Endothelial cell of umbilical vein (primary cell): ENCODE results near the gene ATRIP. TPM values are rescaled to one million over a fixed set of nuclear protein-coding genes. Genes with fewer than 3 reads are reported as not detected.

ENCODE experiments used
- BruUV-seq: library from RNA; stranded (reverse); fragments of 400-500 nt; replicated peaks from 2 replicates; lab custom pipeline; 2021; lab: Mats Ljungman, UMichigan
- CTCF ChIA-PET: fragments of 300-600, 350-600 bp; sonication (Branson Sonifier 250); formaldehyde crosslinking; loops from one replicate; lab custom pipeline; 2021; ENCODE audit warnings: antibody characterized with exemption, inconsistent platforms; lab: Charles Lee
- POLR2A ChIA-PET: fragments of 300-600, 350-600 bp; sonication (Branson Sonifier 250); formaldehyde crosslinking; loops from one replicate; lab custom pipeline; 2021; ENCODE audit warnings: antibody characterized with exemption, inconsistent platforms; lab: Charles Lee
- DNase-seq: peaks from one replicate; pipeline ENCODE4 v3.0.0-alpha.2; 2011; ENCODE audit warnings: low read depth, low spot score
- FAIRE-seq: peaks from 2 replicates; lab custom pipeline; 2011; peaks lifted over from hg19 to GRCh38; lab: Jason Lieb, UNC
- H2AFZ ChIP-seq: 2 replicates; pipeline ENCODE4 v1.6.0; 2012; ENCODE audit warnings: low read depth, low read length, control low read depth, inconsistent platforms
- H3K27ac ChIP-seq: 2 replicates; pipeline ENCODE4 v1.5.1; 2011; ENCODE audit warnings: low read depth, mild to moderate bottlenecking, control low read depth, low read length, moderate library complexity; ENCODE audit not compliant: insufficient read depth
- H3K27me3 ChIP-seq, 2 experiments: 2 replicates each; pipeline versions ENCODE4 v1.6.0 to v1.6.1; 2011; ENCODE audit warnings: low read length in 2 of 2, mixed read lengths in 1 of 2; ENCODE audit not compliant: control insufficient read depth in 2 of 2, insufficient read depth in 2 of 2
- H3K36me3 ChIP-seq, 2 experiments: 2 replicates in 1 of 2; 3 replicates in 1 of 2; pipeline ENCODE4 v1.5.1; 2011; ENCODE audit warnings: low read length in 2 of 2, mild to moderate bottlenecking in 1 of 2, moderate library complexity in 1 of 2; ENCODE audit not compliant: control insufficient read depth in 2 of 2, insufficient read depth in 2 of 2; ENCODE audit errors: extremely low read depth in 1 of 2
- H3K4me1 ChIP-seq: 3 replicates; pipeline ENCODE4 v1.5.1; 2011; ENCODE audit warnings: mild to moderate bottlenecking, low read length; ENCODE audit not compliant: control insufficient read depth, insufficient read depth; ENCODE audit errors: extremely low read depth
- H3K4me2 ChIP-seq: 2 replicates; pipeline ENCODE4 v1.6.1; 2011; ENCODE audit warnings: low read length, control low read depth, mixed read lengths; ENCODE audit not compliant: insufficient read depth
- H3K4me3 ChIP-seq, 3 experiments: fragments of 200-600 bp in 1 of 3; sonication (generic), shearing (Covaris generic) in 1 of 3; replicated peaks in 1 of 3; 2 replicates each; pipeline ENCODE4 v1.5.1; 2011 to 2016; ENCODE audit warnings: control low read depth in 3 of 3, low read length in 3 of 3, mild to moderate bottlenecking in 2 of 3, inconsistent platforms in 1 of 3, low read depth in 1 of 3, moderate library complexity in 1 of 3; ENCODE audit not compliant: insufficient read depth in 1 of 3
- H3K79me2 ChIP-seq: 2 replicates; pipeline ENCODE4 v1.6.0; 2012; ENCODE audit warnings: low read length, inconsistent platforms; ENCODE audit not compliant: control insufficient read depth, insufficient read depth
- H3K9ac ChIP-seq: replicated peaks from 2 replicates; pipeline ENCODE3; 2011; ENCODE audit warnings: low read length, control low read depth; ENCODE audit not compliant: insufficient read depth; ENCODE audit errors: extremely low read depth
- H3K9me1 ChIP-seq: replicated peaks from 3 replicates; pipeline ENCODE4 v1.6.0; 2011; ENCODE audit warnings: mild to moderate bottlenecking, low read length; ENCODE audit not compliant: control insufficient read depth, insufficient read depth; ENCODE audit errors: extremely low read depth
- H3K9me3 ChIP-seq: replicated peaks from 2 replicates; pipeline ENCODE4 v1.5.1; 2012; ENCODE audit warnings: low read length, inconsistent platforms; ENCODE audit not compliant: control insufficient read depth, insufficient read depth
- H4K20me1 ChIP-seq: replicated peaks from 2 replicates; pipeline ENCODE3; 2011; ENCODE audit warnings: mild to moderate bottlenecking, low read length; ENCODE audit not compliant: control insufficient read depth, insufficient read depth; ENCODE audit errors: extremely low read depth
- CTCF ChIP-seq, 2 donors: IDR thresholded peaks; 1 replicate in 1 of 2; 2 replicates in 1 of 2; pipeline ENCODE4 v1.5.1; 2011; ENCODE audit warnings: low read length in 2 of 2, mild to moderate bottlenecking in 2 of 2, moderate library complexity in 2 of 2, control low read depth in 1 of 2, inconsistent platforms in 1 of 2, low read depth in 1 of 2; ENCODE audit not compliant: insufficient read depth in 1 of 2; ENCODE audit errors: extremely low read depth in 1 of 2
- EZH2 ChIP-seq: IDR thresholded peaks from 2 replicates; pipeline ENCODE4 v1.6.1; 2012; ENCODE audit warnings: borderline replicate concordance, low read depth, mild to moderate bottlenecking, moderate library complexity, low read length, inconsistent platforms; ENCODE audit not compliant: severe bottlenecking
- FOS ChIP-seq: IDR thresholded peaks from 2 replicates; pipeline ENCODE4 v1.6.1; 2011; ENCODE audit warnings: mild to moderate bottlenecking, low read length, moderate library complexity, borderline replicate concordance; ENCODE audit not compliant: insufficient read depth
- GATA2 ChIP-seq: IDR thresholded peaks from 2 replicates; pipeline ENCODE4 v1.7.0; 2011; ENCODE audit warnings: low read depth, mild to moderate bottlenecking, moderate library complexity, mixed read lengths, low read length; ENCODE audit not compliant: insufficient read length, insufficient read depth
- JUN ChIP-seq: IDR thresholded peaks from 2 replicates; pipeline ENCODE4 v1.6.1; 2011; ENCODE audit warnings: borderline replicate concordance, low read depth; ENCODE audit not compliant: insufficient read length, insufficient read depth
- MAX ChIP-seq: IDR thresholded peaks from 2 replicates; pipeline ENCODE4 v1.6.1; 2011; ENCODE audit not compliant: insufficient read depth, insufficient read length
- MYC ChIP-seq: IDR thresholded peaks from one replicate; pipeline ENCODE4 v1.6.1; 2011; ENCODE audit warnings: mild to moderate bottlenecking, low read depth, low read length
- POLR2A ChIP-seq: IDR thresholded peaks from 2 replicates; pipeline ENCODE4 v1.6.1; 2012; ENCODE audit warnings: low read depth, mild to moderate bottlenecking, control low read depth, low read length
- POLR2AphosphoS5 ChIP-seq: IDR thresholded peaks from 2 replicates; pipeline ENCODE4 v1.6.1; 2012; ENCODE audit warnings: low read depth, mild to moderate bottlenecking, control low read depth, low read length, moderate library complexity; ENCODE audit not compliant: insufficient read depth
- dilution Hi-C: fragments of 300-500 bp; cut with MboI; formaldehyde crosslinking; loops from one replicate; pipeline ENCODE4 v1.15.0; 2019; ENCODE audit warnings: low sequenced_read_pairs; ENCODE audit not compliant: extremely low pct_ligation_motif_present
- intact Hi-C: fragments of 100-400 bp; cut with micrococcal nuclease; formaldehyde crosslinking; loops from one replicate; pipeline ENCODE4 v1.10.0; 2022
- polyA plus RNA-seq, 4 experiments: library from polyadenylated mRNA; depleted of rRNA in 3 of 4; stranded (reverse) in 3 of 4; unstranded in 1 of 4; fragments of >200 nt; gene quantifications; 2 replicates each; pipeline versions ENCODE4 v1.2.1 to v1.2.3, GENCODE V29; 2011 to 2012; ENCODE audit warnings: missing spikeins in 1 of 4
- total RNA-seq: library from RNA; stranded (reverse); gene quantifications from 2 replicates; pipeline ENCODE4 v1.2.3, GENCODE V29; 2021

The ATRIP gene
- total and polyA plus RNA-seq, 2 donors (not counting 3 experiments of a cell fraction or from before 2014, with no cell fraction given), result 10.6 to 14.7 TPM

GRCh38 chr3:48431224-48432029 is 15.1 kb upstream of the ATRIP start:
- Histone ChIP-seq H3K9me3 (no peaks in the 10 kb centered on the region), H3K27me3 (no peaks in the 10 kb centered on the region), H2AFZ (no peak overlapping the region), H3K36me3 (peaks cover 0 to 9% of the 10 kb centered on the region in 2 experiments), H3K79me2 (no peaks in the 10 kb centered on the region), H3K27ac (no peak overlapping the region), H3K4me1 (peaks cover 14% of the 10 kb centered on the region), H3K9me1 (no peaks in the 10 kb centered on the region), H3K9ac (no peak overlapping the region), H3K4me3 (no peak overlapping the region), H4K20me1 (no peaks in the 10 kb centered on the region), H3K4me2 (no peak overlapping the region)
- intact Hi-C loops (no loop called here), dilution Hi-C loops (no loop called here)
- FAIRE-seq, result no peak
- DNase-seq, result no peak
- no TSS peak for BruUV-seq
- TF ChIP-seq MAX, result no peak
- no peak for TF ChIP-seq GATA2
- TF ChIP-seq JUN, result no peak
- TF ChIP-seq EZH2, result no peak
- no peak for TF ChIP-seq CTCF (IDR thresholded peaks at IDR 0.05; ENCODE audit: extremely low read depth in 1 of 2, insufficient read depth in 1 of 2, low read depth in 1 of 2, low read length in 2 of 2)
- TF ChIP-seq FOS, result no peak
- no peak for TF ChIP-seq POLR2AphosphoS5
- TF ChIP-seq MYC, result no peak
- TF ChIP-seq POLR2A, result no peak
- ChIA-PET CTCF (interaction anchor here (1.0 to 10.4 kb wide), 4 partner anchors 9 to 237 kb away, joined by 3 to 723 read pairs (median 49); no protein-coding TSS in a partner anchor), POLR2A (no interaction called here)
